Esophagus mucosa (tissue), 1 donor: ENCODE results near the gene BLM. TPM values are rescaled to one million over a fixed set of nuclear protein-coding genes. Genes with fewer than 3 reads are reported as not detected.

ENCODE experiments used
- ATAC-seq: fragments of 200-7000 bp; cut with Tn5 transposase; one replicate; pipeline ENCODE4 v1.9.1; 2020
- total RNA-seq: library from RNA; stranded (reverse); gene quantifications from one replicate; pipeline ENCODE4 v1.2.4, GENCODE V29; 2023
- donor health status: DM: yes; HTN: yes; CAD: no.

BLM gene
- total RNA-seq, 1 donor from 2014 or later: 4.3 TPM

DNA sequence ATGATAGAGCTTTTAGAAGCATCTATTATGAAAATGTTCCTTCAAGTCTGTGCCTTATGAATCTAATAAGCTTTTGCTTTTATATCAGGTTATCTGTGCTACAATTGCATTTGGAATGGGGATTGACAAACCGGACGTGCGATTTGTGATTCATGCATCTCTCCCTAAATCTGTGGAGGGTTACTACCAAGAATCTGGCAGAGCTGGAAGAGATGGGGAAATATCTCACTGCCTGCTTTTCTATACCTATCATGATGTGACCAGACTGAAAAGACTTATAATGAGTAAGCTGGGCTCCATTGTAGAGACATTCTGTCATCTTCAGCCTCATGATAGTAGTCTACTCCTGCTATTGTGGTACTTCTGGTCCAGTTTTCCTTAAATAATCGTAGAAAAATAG, 73.4 kb downstream of the BLM start:
- peak; percentile 44 for ATAC-seq

DNA sequence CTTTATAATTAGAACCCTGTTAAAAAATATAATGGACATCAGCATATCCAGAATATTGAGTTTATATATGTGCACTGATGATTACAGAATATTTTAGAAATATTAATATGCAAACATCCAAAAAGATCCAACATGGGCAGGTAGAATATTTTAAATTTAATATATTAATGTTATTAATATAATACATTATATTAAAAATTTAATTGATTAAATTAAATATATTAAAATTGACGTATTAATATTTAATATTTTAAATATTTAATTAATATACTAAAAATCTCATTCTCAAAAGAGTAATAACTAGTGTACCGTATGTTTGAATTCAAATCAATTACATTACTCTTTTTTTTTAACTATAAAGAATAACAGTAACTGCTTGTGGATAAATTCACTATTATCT, 77.4 kb downstream of the BLM start:
- ATAC-seq: no peak

DNA sequence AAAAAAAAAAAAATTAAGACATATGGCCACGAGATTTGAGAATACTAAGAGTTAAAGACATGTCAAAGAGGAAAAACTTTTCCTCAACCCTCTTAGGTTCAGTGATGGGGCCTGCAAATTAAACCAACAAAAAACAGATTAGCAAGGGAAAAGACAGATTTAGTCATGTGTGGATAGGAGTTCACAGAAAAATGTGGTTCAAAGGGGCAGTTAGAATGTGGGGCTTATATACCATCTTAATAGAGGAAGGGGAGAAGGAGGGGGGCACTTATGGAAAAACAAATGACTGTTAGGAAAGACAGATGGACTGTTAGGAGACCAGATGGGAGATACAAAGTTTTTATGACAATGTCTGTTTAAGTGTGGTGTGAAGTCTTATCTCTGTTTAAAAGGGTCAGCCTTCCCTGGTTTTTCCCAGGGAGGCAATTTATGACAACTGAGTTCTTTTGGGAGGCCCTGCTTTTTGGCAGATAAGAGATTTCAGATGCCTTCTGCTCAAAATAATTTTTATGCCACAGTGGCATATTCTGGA, 82.6 kb downstream of the BLM start:
- no peak for ATAC-seq

DNA sequence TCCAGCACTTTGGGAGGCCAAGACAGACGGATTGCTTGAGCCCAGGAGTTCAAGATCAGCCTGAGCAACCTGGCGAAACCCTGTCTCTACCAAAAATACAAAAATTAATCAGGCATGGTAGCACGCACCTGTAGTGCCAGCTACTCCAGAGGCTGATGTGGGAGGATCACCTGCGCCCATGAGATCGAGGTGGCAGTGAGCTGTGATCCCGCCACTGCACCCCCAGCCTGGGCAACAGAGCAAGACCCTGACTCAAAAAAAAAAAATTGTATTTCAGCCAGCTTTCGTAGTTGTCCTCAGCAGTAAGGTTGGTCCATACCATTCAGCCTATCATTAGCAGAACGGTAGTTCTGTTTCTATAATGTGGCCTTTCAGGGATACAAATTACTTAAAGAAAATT, 84.7 kb downstream of the BLM start:
- no peak for ATAC-seq

DNA sequence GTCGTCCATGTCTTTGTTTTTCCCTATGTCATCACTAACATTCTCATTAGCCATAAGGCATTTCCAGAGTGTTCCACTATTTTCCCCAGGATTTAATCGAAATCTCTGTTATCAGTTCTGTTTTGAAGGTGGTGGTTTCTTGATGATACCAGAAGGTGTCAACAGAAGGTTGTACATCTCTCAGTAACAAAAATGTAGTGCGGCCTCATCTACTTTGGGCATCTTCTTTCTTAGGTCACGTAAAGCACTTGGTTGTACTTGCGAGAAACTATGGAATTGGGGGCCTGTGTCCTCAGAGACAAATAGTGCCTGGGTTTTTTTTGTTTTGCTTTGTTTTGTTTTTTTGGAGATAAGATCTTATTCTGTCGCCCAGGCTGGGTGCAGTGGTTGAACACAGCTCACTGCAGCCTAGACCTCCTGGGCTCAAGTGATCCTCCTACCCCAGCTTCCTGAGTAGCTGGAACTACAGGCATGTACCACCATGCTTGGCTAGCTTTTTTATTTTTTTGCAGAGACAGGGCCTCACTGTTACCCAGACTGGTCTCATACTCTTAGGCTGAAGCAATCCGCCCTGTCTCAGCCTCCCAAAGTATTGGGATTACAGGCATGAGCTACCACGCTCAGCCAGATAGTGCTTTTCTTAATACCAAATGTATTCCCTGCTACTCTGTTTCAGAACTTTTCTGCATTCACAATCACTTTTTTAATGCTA, 90.1 kb downstream of the BLM start:
- ATAC-seq: no peak

DNA sequence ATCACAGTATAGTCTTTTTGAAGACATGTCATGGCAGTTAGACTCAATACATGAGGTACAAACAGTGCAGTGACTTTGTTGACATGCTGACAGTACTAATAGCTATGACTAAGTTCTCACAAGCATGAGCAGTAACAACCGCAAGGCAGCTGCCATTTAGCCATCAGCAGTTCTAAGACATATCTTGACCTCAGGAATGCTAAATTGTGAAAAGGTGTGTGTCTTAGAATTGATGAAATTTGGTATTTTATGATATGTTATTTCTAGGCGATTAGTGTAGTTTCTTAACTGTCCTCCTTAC, 90.6 kb downstream of the BLM start:
- ATAC-seq: no peak

DNA sequence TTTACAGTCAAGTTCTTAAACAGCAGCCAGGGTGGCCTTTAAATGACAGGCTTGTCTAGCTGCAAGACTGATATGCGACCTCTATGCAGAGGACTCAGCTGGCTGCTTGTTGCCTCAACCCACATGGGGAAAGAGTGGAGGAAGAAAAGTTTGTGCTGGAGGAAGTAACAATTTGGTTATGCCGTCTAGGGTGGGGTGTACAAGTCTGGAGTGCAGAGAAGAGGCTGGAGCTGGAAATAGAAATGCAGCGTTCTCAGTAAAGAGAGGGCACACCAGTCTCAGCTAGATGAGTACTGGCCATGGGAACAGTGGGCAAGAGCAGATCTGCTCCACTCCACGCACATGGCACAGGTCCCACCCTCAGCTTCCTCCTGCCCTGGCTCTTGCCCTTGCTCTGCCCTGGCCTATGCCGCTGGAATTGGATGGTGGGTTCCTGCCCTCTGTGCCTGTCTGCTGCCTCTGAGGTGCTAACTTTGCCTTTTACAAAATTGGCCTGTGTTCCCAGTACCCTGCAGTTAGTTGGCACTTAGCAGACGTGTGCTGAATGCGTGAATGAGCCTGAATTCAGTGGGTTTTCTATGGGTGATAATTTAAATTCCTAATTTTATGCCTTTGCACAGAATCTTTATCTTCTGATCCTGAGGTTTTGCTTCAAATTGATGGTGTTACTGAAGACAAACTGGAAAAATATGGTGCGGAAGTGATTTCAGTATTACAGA, 91.5 kb downstream of the BLM start:
- ATAC-seq: no peak

DNA sequence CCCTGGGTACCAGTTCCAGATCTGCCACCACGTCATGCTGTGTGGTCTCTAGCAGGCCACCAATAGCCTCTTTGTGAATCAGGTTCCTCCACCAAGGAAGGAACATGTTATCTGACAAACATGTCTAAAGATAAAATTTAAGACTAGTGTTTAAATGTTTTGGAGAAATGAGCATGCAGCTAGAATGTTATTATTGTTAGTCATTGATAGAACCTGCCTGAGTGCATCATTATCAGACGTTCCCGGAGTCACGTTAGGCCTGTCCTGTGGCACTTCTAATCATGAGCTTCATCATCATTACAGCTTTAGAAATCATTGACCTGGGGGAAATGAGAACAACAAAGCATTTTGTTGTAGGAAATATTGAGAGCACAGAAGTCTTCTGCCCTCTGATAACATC, 92.4 kb downstream of the BLM start:
- no peak for ATAC-seq

DNA sequence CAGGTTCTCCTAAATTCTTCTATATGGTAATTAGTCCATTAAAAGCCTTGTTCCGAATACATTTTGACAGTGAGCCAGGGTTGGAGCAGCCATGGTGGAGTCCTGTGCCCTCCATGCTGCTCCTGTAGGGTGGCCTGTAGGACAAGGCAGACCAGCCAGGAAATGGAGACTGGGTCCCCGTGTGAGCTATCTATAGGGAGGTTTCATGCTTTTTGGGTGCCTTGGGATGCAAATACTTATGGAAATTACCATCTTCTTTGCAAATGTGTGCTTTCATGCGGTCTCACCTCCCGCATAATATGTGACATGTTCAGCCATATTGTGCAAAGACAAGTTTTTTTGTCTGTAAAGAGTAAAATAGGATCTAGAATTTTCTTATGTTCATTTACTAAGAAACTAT, 93.2 kb downstream of the BLM start:
- no peak for ATAC-seq

DNA sequence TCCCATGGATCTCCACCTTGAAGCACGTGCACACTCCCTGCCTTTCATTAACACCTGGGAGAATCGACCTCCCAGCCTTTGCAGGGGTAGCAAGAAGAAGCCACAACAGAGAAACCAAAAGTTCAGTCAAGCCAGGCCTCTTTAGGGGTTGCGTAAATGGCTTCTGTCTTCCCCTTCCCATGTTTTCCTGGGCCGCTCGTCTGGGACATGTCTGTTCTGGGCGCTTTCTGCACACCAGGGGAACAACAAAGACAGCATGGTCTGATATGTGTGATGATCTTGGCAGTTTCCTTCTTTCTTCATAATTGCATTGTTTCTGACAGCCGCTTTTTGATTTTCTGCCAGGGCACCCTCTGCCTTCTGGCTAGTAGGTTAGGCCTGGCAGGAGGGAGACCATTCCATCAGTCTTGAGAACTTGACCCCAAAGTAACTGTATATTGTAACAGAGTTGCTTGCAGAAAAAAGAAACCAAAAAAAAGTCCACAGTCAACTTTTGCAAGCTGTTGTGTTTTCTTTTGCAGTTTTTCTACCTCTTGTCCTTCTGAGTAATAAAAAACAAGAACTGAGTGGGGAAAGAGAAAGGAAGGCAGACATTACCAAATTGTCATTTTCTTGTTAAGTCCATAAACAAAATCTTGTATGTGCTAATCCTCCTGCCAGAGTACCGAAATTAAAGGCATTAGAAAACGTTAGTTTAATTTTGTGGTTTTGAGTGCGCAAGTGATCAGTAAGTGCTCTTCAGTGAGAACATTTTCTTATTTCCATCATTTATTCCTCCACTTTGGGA, 95.2 kb downstream of the BLM start:
- no peak for ATAC-seq

DNA sequence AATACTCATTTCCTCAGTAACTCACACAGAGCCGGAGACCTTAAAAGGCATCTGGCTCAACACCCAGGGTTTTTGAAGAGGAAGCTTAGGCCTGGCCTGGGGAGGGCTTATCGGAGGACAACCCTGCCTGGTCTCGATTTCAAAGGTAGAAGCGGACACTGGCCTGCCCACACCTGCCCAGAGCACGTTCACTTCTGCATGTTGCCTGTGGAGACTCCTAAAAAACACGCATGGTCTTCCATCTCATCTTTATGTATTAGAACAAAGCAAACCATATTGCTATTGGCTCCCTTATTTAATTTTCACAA, 95.8 kb downstream of the BLM start:
- no peak for ATAC-seq

DNA sequence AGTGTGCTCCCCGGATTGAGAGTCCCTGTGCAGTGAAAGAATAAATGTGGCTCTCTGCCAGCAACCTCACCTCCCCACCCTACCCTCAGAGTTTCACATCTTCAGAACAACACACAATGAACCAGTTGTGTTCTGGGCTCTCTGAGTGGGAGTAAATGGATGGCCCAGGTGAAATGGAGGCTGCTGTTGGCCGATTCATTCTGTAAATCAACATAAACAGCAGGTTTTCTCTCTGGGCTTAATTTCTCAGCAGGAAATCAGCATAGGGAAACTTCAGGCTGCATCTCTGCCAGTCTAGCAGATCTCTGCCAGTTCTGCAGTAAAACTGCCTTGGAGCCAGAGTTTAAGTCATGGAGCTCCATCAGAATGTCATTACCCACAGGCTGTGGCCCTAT, 96.6 kb downstream of the BLM start:
- ATAC-seq: no peak

DNA sequence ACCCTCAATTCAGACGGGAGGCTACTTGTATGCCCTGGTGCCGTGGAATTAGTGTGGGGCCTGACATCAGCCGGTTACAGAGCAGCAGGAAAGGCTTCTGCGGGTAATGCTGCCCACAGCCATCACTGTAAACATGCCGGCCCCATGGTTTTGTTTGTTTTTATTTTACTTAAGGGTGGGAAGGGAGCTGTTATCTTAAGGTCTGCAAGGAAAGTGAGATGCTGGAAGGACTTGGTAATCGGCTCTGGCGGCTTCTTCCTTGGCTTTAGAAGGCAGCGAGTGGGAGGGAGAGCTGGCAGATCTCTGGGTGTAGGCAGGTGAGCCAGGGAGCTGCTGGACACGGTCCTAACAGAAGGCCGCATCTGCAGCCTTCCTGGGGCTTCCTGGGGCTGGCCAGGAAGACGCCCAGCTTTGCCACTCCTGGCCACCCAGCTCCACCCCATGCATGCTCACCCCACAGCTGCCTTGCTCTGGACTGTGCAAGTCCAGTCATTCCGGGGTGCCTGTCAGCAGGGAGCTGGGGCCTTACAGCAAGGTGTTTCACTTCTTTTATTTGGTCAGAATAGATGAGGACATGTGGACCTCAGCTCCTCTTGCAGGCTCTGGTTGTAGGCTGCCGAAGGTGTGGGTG, 97.2 kb downstream of the BLM start:
- ATAC-seq: no peak

DNA sequence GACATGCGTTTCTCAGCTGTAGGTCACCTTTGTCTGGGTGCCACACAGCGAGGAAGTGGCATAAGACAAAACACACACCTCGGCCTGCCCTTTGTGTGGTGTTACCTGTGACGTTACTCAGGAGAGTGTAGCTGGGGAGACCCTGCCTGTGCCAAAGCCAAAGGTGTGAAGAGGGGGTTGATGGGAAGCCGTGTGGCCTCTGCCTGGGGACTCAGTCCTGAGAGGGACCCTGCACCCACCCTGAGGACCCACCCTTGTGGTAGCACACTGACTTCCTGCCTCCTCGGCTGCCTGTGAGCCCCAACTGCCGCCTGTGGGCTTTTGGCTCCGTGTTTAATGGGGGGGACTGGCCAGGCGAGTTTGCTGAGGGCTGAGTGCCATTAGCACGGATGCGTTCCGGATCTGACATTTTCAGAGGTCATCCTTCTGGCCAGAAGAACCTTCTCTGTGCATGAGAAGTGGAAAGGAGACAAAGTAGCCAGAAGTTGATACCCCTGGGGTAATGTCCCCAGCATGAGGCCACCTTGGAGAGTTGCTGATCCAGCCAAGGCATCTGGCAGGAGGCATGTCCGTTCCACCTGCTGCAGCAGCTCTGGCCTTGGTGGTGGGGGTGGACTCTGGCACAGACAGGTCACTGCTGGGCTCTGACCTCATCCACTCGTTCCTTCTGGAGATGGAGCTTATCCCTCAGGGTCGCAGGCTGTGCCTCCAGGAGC, 99.4 kb downstream of the BLM start:
- ATAC-seq: no peak

DNA sequence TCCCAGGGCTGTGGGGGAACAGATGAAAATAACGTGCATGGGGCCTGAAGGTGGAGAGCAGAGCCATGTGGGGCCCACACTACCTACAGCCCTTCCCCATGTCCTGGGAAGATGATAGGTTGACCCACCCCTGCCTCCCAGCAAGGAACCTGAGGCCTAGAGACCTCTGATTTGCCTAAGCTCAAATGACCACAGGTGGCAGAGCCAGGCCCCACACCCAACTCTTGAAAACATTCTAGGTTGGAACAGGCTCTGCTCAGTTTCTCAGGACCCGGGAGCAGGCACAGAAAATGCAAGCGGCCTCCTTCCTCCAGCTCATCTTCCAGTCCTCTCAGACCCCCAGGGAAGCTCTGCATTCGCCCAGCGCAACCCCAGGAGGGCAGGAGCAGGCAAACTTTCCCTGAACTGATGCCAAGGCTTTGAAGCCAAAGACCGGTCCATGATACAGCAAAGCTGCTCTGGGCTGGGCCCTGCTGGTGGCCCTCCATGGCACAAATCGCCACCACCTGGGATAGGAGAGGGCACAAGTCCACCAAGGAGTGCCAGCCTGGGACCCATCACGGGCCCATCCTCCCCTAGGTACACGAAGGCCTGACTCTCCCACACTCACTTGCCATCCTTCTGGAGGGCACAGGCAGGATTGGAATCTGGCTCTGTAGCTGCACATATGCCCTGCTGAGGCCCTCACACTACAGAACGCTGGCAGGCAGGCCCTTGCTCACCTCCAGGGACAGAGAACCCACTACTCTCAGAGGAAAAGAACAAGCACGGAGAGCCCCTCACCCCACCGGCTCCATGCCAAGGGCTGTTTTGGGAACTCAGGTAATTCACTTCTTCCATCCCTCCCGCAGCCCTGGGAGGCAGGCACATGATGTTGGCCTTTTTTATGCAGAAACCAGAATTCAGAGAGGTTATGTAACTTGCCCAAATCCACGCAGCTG, 100.2 kb downstream of the BLM start:
- ATAC-seq: no peak

DNA sequence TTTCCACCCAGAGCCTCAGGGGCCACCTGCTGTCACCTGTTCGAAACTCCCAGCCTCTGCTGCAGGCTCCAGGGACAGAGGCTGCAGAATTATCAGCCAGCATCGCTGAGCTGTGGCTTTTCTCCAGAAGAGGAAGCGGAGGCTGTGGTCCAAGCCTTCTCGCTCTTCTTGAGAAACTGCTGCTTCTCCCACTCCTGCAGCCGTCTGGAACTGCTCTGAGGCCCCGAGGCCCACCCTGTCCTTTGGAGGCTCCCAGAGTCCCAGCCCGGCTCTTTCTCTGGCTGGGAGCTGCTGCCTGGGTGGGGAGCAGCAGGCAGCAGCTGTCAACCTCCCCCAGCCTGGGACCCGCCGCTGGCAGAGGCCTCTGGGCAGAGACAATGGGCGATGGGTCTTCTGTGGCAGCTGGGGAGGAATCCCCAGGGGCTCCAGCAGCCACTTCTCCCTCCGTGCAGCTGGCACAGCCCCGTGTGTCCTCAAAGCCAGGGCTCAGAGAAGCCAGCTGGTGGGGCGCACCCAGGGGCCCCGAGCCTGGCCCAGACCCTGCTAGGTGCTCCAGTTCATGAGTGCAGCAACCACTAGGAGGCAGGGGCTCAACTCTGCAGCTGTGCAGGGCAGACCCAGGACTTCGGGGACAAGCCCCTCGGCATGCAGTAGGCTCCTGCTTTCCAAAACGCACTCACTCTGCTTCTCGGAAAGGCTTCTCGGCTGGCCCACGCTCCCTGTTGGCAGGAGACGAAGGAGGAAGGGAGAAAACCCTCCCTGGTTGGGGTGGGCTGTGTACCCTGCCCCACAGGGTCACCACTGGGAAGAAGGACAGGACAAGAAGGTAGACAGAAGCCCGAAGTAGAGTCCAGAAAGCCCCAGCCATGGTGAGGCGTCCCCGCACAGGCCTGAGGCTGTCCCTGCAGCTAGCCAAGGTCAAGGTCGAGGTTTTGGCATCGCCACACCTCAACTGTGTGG, 101.4 kb downstream of the BLM start:
- peak; percentile 24 for ATAC-seq

DNA sequence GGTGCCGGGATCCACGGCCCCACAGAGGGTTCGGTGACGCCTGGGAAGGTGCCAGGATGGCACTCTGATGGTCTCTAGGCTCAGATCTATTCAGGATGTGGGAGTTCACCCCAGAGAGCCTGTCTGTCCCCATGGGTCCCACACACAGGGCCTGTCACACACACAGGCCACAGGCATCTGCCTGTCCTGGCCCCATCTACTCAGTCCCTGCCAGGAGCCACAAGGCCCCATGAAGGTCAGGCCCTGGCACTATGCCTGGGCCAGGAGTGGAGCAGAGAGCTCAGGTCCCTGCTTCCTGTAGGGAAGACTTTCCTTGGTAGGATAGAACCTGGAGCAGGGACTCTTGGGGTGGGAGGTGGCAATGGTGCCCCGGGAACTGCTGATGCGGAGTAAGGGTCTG, 102.2 kb downstream of the BLM start:
- peak; percentile 27 for ATAC-seq

DNA sequence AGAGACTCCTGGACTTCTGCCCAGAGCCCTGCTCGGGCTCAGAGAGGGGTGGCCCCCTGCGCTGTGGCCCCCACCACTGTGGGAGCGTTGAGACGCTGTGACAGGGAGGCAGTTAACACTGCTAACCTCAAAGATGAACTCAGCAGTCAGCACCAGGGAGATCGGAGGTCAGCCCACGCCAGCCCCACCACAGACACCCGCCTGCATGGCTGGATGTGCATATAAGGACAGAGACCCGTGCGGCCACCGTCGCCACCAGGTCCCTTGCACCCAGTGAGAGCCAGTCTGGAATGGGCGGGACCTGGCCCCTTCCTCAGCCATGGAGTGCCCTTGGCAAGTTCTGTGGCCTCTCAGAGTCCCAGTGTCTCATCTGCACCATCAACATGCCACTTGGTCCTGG, 102.7 kb downstream of the BLM start:
- ATAC-seq: no peak

DNA sequence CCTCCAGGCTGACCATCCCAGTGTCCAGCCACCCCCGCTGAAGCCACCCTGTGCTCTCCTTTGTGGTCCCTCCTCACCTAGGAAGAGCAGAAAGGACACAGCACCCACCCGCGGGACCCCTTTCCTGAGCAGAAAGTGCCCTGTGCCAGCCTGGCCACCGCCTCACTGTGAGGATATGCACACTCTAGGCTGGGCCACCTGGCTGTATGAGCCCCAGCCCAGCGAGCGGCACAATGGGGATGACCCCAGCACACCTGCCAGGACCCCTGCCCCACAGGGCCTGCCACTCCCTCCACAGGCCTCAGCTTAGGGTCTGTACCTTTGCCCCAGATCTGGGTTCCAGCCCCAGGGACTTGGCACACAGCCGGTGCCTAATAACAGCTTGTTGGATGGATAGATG, 103.3 kb downstream of the BLM start:
- ATAC-seq: peak; percentile 25

DNA sequence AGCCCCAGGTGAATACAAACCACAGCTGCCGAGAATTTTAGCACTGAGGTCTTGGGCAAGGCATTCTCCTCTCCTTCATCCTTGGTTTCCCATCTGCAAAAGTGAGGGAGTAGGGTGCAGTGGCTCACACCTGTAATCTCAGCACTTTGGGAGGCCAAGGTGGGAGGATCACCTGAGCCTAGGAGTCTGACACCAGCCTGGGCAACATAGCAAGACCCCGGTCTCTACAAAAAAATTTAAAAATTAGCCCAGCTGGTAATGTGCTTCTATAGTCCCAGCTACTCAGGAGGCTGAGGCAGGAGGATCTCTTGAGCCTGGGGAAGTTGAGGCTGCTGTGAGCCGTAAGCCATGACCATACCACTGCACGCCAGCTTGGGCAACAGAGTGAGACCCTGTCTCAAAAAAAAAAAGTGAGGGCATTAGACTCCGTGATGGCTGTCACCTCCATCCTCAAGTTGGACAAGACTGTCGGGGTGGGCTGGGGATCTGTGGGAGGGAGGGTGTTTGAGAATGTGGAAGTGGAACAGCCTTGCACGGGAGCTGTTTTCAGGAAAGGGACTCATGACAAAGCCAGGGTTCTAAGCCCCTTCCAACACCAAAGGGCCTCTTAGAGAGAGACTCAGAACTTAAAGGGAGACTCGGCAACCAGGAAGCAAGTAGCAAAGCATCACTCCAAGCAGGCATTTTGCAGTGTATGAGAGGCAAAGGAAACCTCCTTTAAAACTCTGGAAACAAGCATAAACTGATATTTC, 105.2 kb downstream of the BLM start:
- no peak for ATAC-seq
